Osteocyte (in vitro differentiated cells): Measurements from ENCODE around the gene BCL2. TPM values are rescaled to one million over a fixed set of nuclear protein-coding genes. Genes with fewer than 3 reads are reported as not detected.

Source experiments
- DNase-seq: peaks from one replicate; pipeline ENCODE4 v3.0.0; 2021; ENCODE audit warnings: mixed read lengths; ENCODE audit not compliant: unreplicated experiment; ENCODE audit errors: extremely low spot score
- H3K27ac Mint-ChIP-seq: one replicate; pipeline ENCODE4 v1.8.0; 2021; ENCODE audit warnings: mild to moderate bottlenecking, mixed read lengths; ENCODE audit not compliant: unreplicated experiment
- H3K27me3 Mint-ChIP-seq: one replicate; pipeline ENCODE4 v1.8.0; 2021; ENCODE audit warnings: mixed read lengths; ENCODE audit not compliant: unreplicated experiment
- H3K36me3 Mint-ChIP-seq: one replicate; pipeline ENCODE4 v1.8.0; 2021; ENCODE audit warnings: mixed read lengths; ENCODE audit not compliant: unreplicated experiment
- H3K4me1 Mint-ChIP-seq: one replicate; pipeline ENCODE4 v1.8.0; 2021; ENCODE audit warnings: mixed read lengths; ENCODE audit not compliant: unreplicated experiment
- H3K4me3 Mint-ChIP-seq: one replicate; pipeline ENCODE4 v1.8.0; 2021; ENCODE audit warnings: mild to moderate bottlenecking, moderate library complexity, mixed read lengths; ENCODE audit not compliant: unreplicated experiment
- H3K9me3 Mint-ChIP-seq: one replicate; pipeline ENCODE4 v1.8.0; 2021; ENCODE audit warnings: mixed read lengths; ENCODE audit not compliant: unreplicated experiment
- total RNA-seq: library from RNA; stranded (reverse); gene quantifications from 2 replicates; pipeline ENCODE4 v1.2.1, GENCODE V29; 2021
- TF ChIP-seq, protein P1 (sequence below): fragments of 200-600 bp; sonication (generic); IDR thresholded peaks from 2 replicates; pipeline ENCODE4 v1.5.0; 2021; ENCODE audit warnings: antibody characterized with exemption, mild to moderate bottlenecking, moderate library complexity

Gene BCL2
- total RNA-seq, 1 donor from 2014 or later = 3.2 TPM

DNA sequence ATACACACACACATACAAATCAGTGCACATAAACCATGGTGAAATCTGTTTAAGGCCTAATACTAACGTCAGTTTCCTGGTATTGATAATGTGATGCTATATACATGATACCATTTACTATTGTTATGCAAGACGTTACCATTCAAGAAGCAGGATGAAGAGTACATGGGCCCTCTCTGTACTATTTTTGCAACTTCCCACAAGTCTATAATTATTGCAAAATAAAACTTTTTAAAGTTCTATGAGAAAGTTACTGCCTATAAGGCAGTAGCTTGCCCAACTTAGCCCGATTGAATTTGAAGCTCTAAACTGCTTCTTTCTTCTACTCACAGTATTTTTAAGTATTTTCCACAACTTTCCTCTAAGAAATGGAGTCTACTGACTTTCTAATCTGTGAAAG lies 74.0 kb downstream of the BCL2 start:
- Mint-ChIP-seq H3K4me3 (no peak overlapping the region), H3K9me3 (peaks cover 4% of the 10 kb centered on the region), H3K27me3 (no peaks in the 10 kb centered on the region), H3K36me3 (no peaks in the 10 kb centered on the region), H3K4me1 (peaks cover 3% of the 10 kb centered on the region), H3K27ac (no peak overlapping the region)
- TF ChIP-seq, protein P1, sequence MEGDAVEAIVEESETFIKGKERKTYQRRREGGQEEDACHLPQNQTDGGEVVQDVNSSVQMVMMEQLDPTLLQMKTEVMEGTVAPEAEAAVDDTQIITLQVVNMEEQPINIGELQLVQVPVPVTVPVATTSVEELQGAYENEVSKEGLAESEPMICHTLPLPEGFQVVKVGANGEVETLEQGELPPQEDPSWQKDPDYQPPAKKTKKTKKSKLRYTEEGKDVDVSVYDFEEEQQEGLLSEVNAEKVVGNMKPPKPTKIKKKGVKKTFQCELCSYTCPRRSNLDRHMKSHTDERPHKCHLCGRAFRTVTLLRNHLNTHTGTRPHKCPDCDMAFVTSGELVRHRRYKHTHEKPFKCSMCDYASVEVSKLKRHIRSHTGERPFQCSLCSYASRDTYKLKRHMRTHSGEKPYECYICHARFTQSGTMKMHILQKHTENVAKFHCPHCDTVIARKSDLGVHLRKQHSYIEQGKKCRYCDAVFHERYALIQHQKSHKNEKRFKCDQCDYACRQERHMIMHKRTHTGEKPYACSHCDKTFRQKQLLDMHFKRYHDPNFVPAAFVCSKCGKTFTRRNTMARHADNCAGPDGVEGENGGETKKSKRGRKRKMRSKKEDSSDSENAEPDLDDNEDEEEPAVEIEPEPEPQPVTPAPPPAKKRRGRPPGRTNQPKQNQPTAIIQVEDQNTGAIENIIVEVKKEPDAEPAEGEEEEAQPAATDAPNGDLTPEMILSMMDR = no peak
- DNase-seq = no peak

DNA sequence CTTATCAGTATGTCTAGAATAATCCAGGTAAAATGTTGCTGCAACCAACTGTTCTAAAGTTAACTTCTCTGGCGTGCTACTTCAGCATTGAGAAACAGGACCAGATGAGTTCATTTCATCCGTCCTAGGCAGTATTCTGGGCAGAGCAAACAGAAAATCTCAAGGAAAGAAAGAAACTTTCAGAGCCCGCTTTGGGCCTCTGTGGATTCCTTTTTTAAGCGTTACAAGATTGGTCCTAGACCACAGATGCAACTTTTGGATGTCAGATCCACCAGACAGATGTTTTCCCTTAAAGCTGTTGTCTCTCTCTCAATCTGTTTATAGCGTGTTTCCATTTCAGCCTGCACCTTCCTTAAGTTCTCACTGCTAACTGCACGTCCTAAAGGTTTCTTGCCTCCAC lies 75.0 kb downstream of the BCL2 start:
- Mint-ChIP-seq H3K36me3 (no peaks in the 10 kb centered on the region), H3K4me3 (no peak overlapping the region), H3K4me1 (peaks cover 3% of the 10 kb centered on the region), H3K9me3 (peaks cover 4% of the 10 kb centered on the region), H3K27ac (no peak overlapping the region), H3K27me3 (no peaks in the 10 kb centered on the region)
- TF ChIP-seq, protein P1 = no peak
- no peak for DNase-seq

DNA sequence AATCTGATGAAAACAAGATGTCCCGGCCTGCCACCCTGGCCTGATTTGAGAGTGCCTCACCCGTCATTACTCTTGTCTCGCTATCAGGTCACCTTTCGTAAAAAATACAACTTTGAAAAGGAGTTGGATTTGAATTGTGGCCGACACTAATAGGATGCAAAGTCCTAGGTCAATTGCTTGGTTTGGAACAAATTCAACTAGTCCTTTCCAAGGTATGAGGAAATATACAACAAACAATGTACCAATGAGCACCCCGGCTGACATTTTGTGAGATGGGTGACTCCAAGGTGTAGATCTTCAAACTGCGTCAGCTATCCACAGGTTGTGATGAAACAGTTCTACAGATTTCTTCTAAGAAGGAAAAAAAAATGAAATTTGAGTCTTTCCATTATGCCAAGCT lies 77.8 kb downstream of the BCL2 start:
- H3K36me3 Mint-ChIP-seq = no peaks in the 10 kb centered on the region
- TF ChIP-seq, protein P1 = no peak
- peaks cover 3% of the 10 kb centered on the region for H3K9me3 Mint-ChIP-seq
- peaks cover 24% of the 10 kb centered on the region for H3K4me1 Mint-ChIP-seq
- no peak overlapping the region for H3K27ac Mint-ChIP-seq
- no peak for DNase-seq
- H3K4me3 Mint-ChIP-seq = no peak overlapping the region
- H3K27me3 Mint-ChIP-seq = no peaks in the 10 kb centered on the region

DNA sequence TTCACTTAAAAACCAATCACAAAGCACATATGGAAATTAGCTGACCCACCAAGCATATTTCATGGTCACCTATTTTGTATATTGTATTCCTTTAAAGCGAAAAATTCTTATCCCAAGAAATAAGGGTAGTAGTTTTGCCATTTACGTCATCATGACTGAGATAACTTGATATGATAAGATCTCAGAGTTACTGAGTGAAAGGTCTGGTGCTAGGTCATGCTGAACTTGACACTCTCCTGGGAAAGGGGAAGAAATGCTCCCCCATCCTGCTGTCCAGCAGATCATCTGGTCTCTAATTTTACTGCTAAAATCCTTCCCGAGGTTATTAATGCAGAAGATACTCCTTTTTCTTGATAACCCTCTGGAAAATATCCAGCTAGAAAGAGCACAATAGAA lies 78.3 kb downstream of the BCL2 start:
- Mint-ChIP-seq H3K27me3 (no peaks in the 10 kb centered on the region), H3K4me3 (no peak overlapping the region), H3K36me3 (no peaks in the 10 kb centered on the region), H3K27ac (no peak overlapping the region), H3K4me1 (peaks cover 28% of the 10 kb centered on the region), H3K9me3 (no peaks in the 10 kb centered on the region)
- no peak for DNase-seq
- TF ChIP-seq, protein P1 = no peak

DNA sequence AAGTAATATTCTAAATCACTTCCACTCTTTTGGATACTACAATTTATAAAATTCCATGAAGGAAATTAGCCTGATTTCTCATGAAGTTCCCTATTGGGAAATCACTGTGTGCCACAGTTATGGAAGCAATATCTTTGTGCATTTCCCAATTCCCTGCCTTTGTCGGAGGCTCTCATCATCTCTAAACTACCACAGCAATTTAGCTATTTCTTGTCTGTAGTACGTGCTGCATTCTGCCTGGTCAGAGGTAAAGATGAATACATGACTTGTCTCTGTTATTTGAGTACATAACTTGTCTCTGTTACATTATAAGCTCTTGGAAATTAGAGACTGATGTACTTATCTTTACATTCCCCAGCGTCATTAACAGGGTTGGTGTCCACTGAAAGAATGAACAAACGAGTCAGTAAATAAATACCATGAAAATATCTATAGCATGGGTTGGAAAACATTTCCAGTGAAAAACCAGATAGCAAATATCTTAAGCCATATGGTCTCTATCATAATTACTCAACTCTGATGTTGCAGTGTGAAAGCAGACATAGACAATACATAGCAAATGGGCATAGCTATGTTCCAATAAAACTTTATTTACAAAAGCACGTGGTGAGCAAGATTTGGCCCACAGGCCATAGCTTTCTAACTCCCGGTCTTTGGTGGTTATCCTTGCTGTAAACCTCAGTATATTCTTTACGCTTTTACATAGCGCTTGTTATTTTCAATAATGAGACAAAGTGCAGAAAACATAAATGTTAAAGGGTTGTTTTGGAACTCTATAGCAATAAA lies 78.8 kb downstream of the BCL2 start:
- Mint-ChIP-seq H3K27me3 (no peaks in the 10 kb centered on the region), H3K36me3 (no peaks in the 10 kb centered on the region), H3K4me3 (no peak overlapping the region), H3K27ac (no peak overlapping the region), H3K9me3 (no peaks in the 10 kb centered on the region), H3K4me1 (peaks cover 31% of the 10 kb centered on the region)
- TF ChIP-seq, protein P1 = no peak
- DNase-seq = no peak
